OCI-LY1 (cell line): ENCODE data around the gene KLF17.

Source experiments
- H2AFZ ChIP-seq: fragments of 200-600 bp; sonication (generic), shearing (Covaris generic); 2 replicates; pipeline ENCODE4 v1.6.0; 2014; ENCODE audit warnings: antibody characterized with exemption, mild to moderate bottlenecking, low read length
- H3F3A ChIP-seq: fragments of 200-600 bp; sonication (generic), shearing (Covaris generic); 2 replicates; pipeline ENCODE4 v1.6.0; 2014; ENCODE audit warnings: mild to moderate bottlenecking, antibody characterized with exemption, low read length, moderate library complexity; ENCODE audit not compliant: insufficient read depth
- H3K27ac ChIP-seq: fragments of 200-600 bp; sonication (generic); 2 replicates; pipeline ENCODE4 v1.5.1; 2014; ENCODE audit warnings: low read length, mixed run types, mild to moderate bottlenecking, low read depth; ENCODE audit not compliant: poor library complexity, severe bottlenecking
- H3K27me3 ChIP-seq: fragments of 200-600 bp; sonication (generic); 2 replicates; pipeline ENCODE4 v1.6.0; 2014; ENCODE audit warnings: antibody characterized with exemption, mild to moderate bottlenecking, low read length, moderate library complexity; ENCODE audit not compliant: insufficient read depth
- H3K36me3 ChIP-seq: fragments of 200-600 bp; sonication (generic); 2 replicates; pipeline ENCODE4 v1.6.1; 2014; ENCODE audit warnings: mild to moderate bottlenecking, antibody characterized with exemption, low read length, moderate library complexity, mixed read lengths; ENCODE audit not compliant: insufficient read depth
- H3K4me1 ChIP-seq: fragments of 200-600 bp; sonication (generic); 2 replicates; pipeline ENCODE4 v1.5.1; 2014; ENCODE audit warnings: mild to moderate bottlenecking, low read length, moderate library complexity; ENCODE audit not compliant: insufficient read depth, severe bottlenecking
- H3K4me2 ChIP-seq: fragments of 200-600 bp; sonication (generic), shearing (Covaris generic); 2 replicates; pipeline ENCODE4 v1.6.1; 2014; ENCODE audit warnings: low read length
- H3K4me3 ChIP-seq: fragments of 200-600 bp; sonication (generic); 2 replicates; pipeline ENCODE4 v1.5.1; 2014; ENCODE audit warnings: low read length, low read depth, mild to moderate bottlenecking, mixed read lengths; ENCODE audit not compliant: poor library complexity, severe bottlenecking
- H3K79me2 ChIP-seq: fragments of 200-600 bp; shearing (Covaris generic); 2 replicates; pipeline ENCODE4 v1.6.1; 2016; ENCODE audit warnings: mixed run types, low read length, mixed read lengths; ENCODE audit not compliant: insufficient read depth
- H3K9ac ChIP-seq: fragments of 200-600 bp; sonication (generic), shearing (Covaris generic); 2 replicates; pipeline ENCODE4 v1.6.1; 2014; ENCODE audit warnings: mild to moderate bottlenecking, low read length, mixed read lengths
- H3K9me2 ChIP-seq: fragments of 200-600 bp; sonication (generic), shearing (Covaris generic); 2 replicates; pipeline ENCODE4 v1.6.1; 2014; ENCODE audit warnings: low read depth, mild to moderate bottlenecking, low read length, mixed read lengths
- H3K9me3 ChIP-seq: fragments of 200-600 bp; shearing (Covaris generic); 2 replicates; pipeline ENCODE4 v1.6.1; 2014; ENCODE audit warnings: low read length, mixed read lengths
- H4K20me1 ChIP-seq: fragments of 200-600 bp; sonication (generic), shearing (Covaris generic); 2 replicates; pipeline ENCODE4 v1.6.0; 2016; ENCODE audit warnings: mild to moderate bottlenecking, low read length; ENCODE audit not compliant: insufficient read depth
- CTCF ChIP-seq: fragments of 200-600 bp; sonication (generic), shearing (Covaris generic); IDR thresholded peaks from 2 replicates; pipeline ENCODE4 v1.5.1; 2017; ENCODE audit warnings: mild to moderate bottlenecking, antibody characterized with exemption, low read length, moderate library complexity, mixed read lengths
- EZH2 ChIP-seq: fragments of 200-600 bp; sonication (generic), shearing (Covaris generic); IDR thresholded peaks from 2 replicates; pipeline ENCODE4 v1.8.0; 2017; ENCODE audit warnings: borderline replicate concordance, mixed run types, mild to moderate bottlenecking, antibody characterized with exemption, low read length, moderate library complexity, mixed read lengths

Gene KLF17

GRCh38 chr1:44072821-44073220 is 45.8 kb upstream of the KLF17 start:
- no peak overlapping the region for H3K9ac ChIP-seq
- no peaks in the 10 kb centered on the region for H3K9me2 ChIP-seq
- TF ChIP-seq CTCF (no peak), EZH2 (no peak)
- H3F3A ChIP-seq: no peaks in the 10 kb centered on the region
- peaks cover 13% of the 10 kb centered on the region for H3K4me1 ChIP-seq
- no peaks in the 10 kb centered on the region for H3K9me3 ChIP-seq
- H3K27me3 ChIP-seq: no peaks in the 10 kb centered on the region
- no peaks in the 10 kb centered on the region for H3K36me3 ChIP-seq
- no peaks in the 10 kb centered on the region for H3K79me2 ChIP-seq
- no peaks in the 10 kb centered on the region for H4K20me1 ChIP-seq
- no peak overlapping the region for H3K4me2 ChIP-seq
- no peak overlapping the region for H3K27ac ChIP-seq
- H2AFZ ChIP-seq: no peak overlapping the region
- H3K4me3 ChIP-seq: no peak overlapping the region

- H3K36me3 ChIP-seq: no peaks in the 10 kb centered on the region
- no peak for TF ChIP-seq EZH2
- TF ChIP-seq CTCF: no peak
- H3K9me3 ChIP-seq: no peaks in the 10 kb centered on the region
- no peaks in the 10 kb centered on the region for H3K27me3 ChIP-seq
- no peaks in the 10 kb centered on the region for H4K20me1 ChIP-seq
- no peak overlapping the region for H3K4me3 ChIP-seq
- no peaks in the 10 kb centered on the region for H3K79me2 ChIP-seq
- no peak overlapping the region for H3K9ac ChIP-seq
- no peaks in the 10 kb centered on the region for H3F3A ChIP-seq
- no peak overlapping the region for H3K27ac ChIP-seq
- no peaks in the 10 kb centered on the region for H3K9me2 ChIP-seq
- H3K4me2 ChIP-seq: no peak overlapping the region
- no peak overlapping the region for H2AFZ ChIP-seq
- H3K4me1 ChIP-seq: peaks cover 6% of the 10 kb centered on the region
These were observed 45.1 kb upstream of the KLF17 start for GRCh38 chr1:44073528-44073927.

DNA sequence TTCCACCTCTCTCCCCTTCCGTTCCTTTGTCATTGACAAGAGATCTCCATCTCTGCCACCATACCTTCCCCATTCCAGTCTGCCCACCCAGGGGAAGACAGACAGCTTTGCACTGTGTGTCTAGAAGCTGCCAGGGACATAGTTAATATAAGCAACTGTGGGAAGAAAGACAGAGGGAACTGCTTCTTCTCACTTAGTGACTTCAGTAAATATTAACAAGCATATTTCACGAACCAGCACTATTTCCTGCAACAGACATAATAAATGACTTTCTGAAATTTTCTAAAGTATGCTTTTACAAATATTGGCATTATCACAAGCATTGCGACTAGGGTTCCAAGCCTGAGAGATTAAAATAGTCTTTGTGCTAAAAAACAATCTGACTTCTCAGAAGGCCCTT is 44.2 kb upstream of the KLF17 start:
- no peaks in the 10 kb centered on the region for H3K4me1 ChIP-seq
- H3K9me2 ChIP-seq: no peaks in the 10 kb centered on the region
- H3F3A ChIP-seq: no peaks in the 10 kb centered on the region
- no peak overlapping the region for H3K4me2 ChIP-seq
- H3K36me3 ChIP-seq: no peaks in the 10 kb centered on the region
- H4K20me1 ChIP-seq: no peaks in the 10 kb centered on the region
- no peak overlapping the region for H3K4me3 ChIP-seq
- no peak overlapping the region for H3K27ac ChIP-seq
- H3K79me2 ChIP-seq: no peaks in the 10 kb centered on the region
- H3K9ac ChIP-seq: no peak overlapping the region
- TF ChIP-seq EZH2 (no peak), CTCF (no peak)
- no peaks in the 10 kb centered on the region for H3K9me3 ChIP-seq
- no peaks in the 10 kb centered on the region for H3K27me3 ChIP-seq
- no peak overlapping the region for H2AFZ ChIP-seq
